OCI-LY7 (cell line): ENCODE results near the gene SGK1. TPM values are rescaled to one million over a fixed set of nuclear protein-coding genes. Genes with fewer than 3 reads are reported as not detected.

ENCODE experiments used
- BruUV-seq: library from RNA; stranded (reverse); fragments of 400-500 nt; replicated peaks from 2 replicates; lab custom pipeline; 2021; lab: Mats Ljungman, UMichigan
- CTCF ChIA-PET: fragments of 300-600 bp; sonication (Branson Sonifier 250); formaldehyde crosslinking; loops from one replicate; lab custom pipeline; 2022; ENCODE audit warnings: antibody characterized with exemption; ENCODE audit not compliant: unreplicated experiment; lab: Charles Lee
- POLR2A ChIA-PET: fragments of 300-600 bp; sonication (Branson Sonifier 250); formaldehyde crosslinking; loops from one replicate; lab custom pipeline; 2022; ENCODE audit warnings: antibody characterized with exemption; lab: Charles Lee
- DNase-seq: peaks from one replicate; pipeline ENCODE4 v3.0.0-alpha.2; 2015; ENCODE audit warnings: low spot score
- H2AFZ ChIP-seq: fragments of 200-600 bp; sonication (generic), shearing (Covaris generic); 2 replicates; pipeline ENCODE4 v1.6.1; 2014; ENCODE audit warnings: mild to moderate bottlenecking, antibody characterized with exemption, low read length, moderate library complexity
- H3K27ac ChIP-seq: fragments of 200-600 bp; sonication (generic); 2 replicates; pipeline ENCODE4 v1.5.1; 2014; ENCODE audit warnings: mixed run types, low read depth, mild to moderate bottlenecking, moderate library complexity, low read length, inconsistent platforms; ENCODE audit not compliant: poor library complexity, severe bottlenecking
- H3K36me3 ChIP-seq: fragments of 200-600 bp; sonication (generic); 2 replicates; pipeline ENCODE4 v1.6.1; 2014; ENCODE audit warnings: mild to moderate bottlenecking, antibody characterized with exemption, low read length, moderate library complexity, mixed read lengths; ENCODE audit not compliant: insufficient read depth
- H3K4me1 ChIP-seq: fragments of 200-600 bp; sonication (generic); 2 replicates; pipeline ENCODE4 v1.5.1; 2014; ENCODE audit warnings: mild to moderate bottlenecking, low read length; ENCODE audit not compliant: insufficient read depth, poor library complexity, severe bottlenecking
- H3K4me2 ChIP-seq: fragments of 200-600 bp; sonication (generic); 2 replicates; pipeline ENCODE4 v1.6.1; 2014; ENCODE audit warnings: mild to moderate bottlenecking, low read length
- H3K4me3 ChIP-seq: fragments of 200-600 bp; sonication (generic); 2 replicates; pipeline ENCODE4 v1.5.1; 2014; ENCODE audit warnings: mild to moderate bottlenecking, low read depth, low read length; ENCODE audit not compliant: poor library complexity, severe bottlenecking
- H3K79me2 ChIP-seq: fragments of 200-600 bp; sonication (generic); 2 replicates; pipeline ENCODE4 v1.6.1; 2016; ENCODE audit warnings: low read depth, mild to moderate bottlenecking, low read length, moderate library complexity, mixed read lengths; ENCODE audit not compliant: insufficient read depth
- H3K9me2 ChIP-seq: fragments of 200-600 bp; sonication (generic); 2 replicates; pipeline ENCODE4 v1.6.1; 2016; ENCODE audit warnings: mild to moderate bottlenecking, low read length, mixed read lengths; ENCODE audit not compliant: insufficient read depth
- H3K9me3 ChIP-seq: fragments of 200-600 bp; sonication (generic); 2 replicates; pipeline ENCODE4 v1.6.1; 2014; ENCODE audit warnings: mild to moderate bottlenecking, mixed run types, low read length, mixed read lengths
- H4K20me1 ChIP-seq: fragments of 200-600 bp; sonication (generic); 2 replicates; pipeline ENCODE4 v1.6.1; 2014; ENCODE audit warnings: mild to moderate bottlenecking, antibody characterized with exemption, low read length, moderate library complexity, mixed read lengths; ENCODE audit not compliant: insufficient read depth
- CTCF ChIP-seq: fragments of 200-600 bp; sonication (generic); conservative IDR thresholded peaks from 2 replicates; pipeline ENCODE4 v1.5.1; 2014; ENCODE audit warnings: mild to moderate bottlenecking, antibody characterized with exemption, low read length, moderate library complexity, mixed read lengths
- EZH2phosphoT487 ChIP-seq: fragments of 200-600 bp; sonication (generic); IDR thresholded peaks from 2 replicates; pipeline ENCODE4 v1.6.1; 2018; ENCODE audit warnings: low read depth, borderline replicate concordance, mild to moderate bottlenecking, mixed run types, antibody characterized with exemption, low read length, moderate library complexity, mixed read lengths
- intact Hi-C: fragments of 100-400 bp; cut with micrococcal nuclease; formaldehyde crosslinking; loops from one replicate; pipeline ENCODE4 v1.10.0; 2022; ENCODE audit not compliant: unreplicated experiment
- total RNA-seq, 2 experiments: library from RNA; depleted of rRNA in 1 of 2; stranded (reverse); fragments of >200 nt in 1 of 2; shearing (Covaris generic) in 1 of 2; gene quantifications; 2 replicates each; pipeline ENCODE4 v1.2.3, GENCODE V29; 2014 to 2022

SGK1 gene
- total RNA-seq, 2 experiments from 2014 or later = 5.2 to 27.6 TPM

GRCh38 chr6:134272374-134272773 is 45.5 kb downstream of the SGK1 start:
- POLR2A ChIA-PET = interaction anchor here (0.6 to 1.3 kb wide), 5 partner anchors 9 to 302 kb away, joined by 3 read pairs; no protein-coding TSS in a partner anchor
- Histone ChIP-seq H3K4me1 (no peaks in the 10 kb centered on the region), H3K27ac (no peak overlapping the region), H3K9me2 (no peaks in the 10 kb centered on the region), H3K79me2 (no peaks in the 10 kb centered on the region), H3K36me3 (no peaks in the 10 kb centered on the region), H2AFZ (no peak overlapping the region), H3K4me2 (no peak overlapping the region), H3K9me3 (no peaks in the 10 kb centered on the region), H4K20me1 (no peaks in the 10 kb centered on the region), H3K4me3 (no peak overlapping the region)
- DNase-seq = no peak
- CTCF ChIA-PET = no interaction called here
- TF ChIP-seq EZH2phosphoT487 (no peak), CTCF (no peak)
- BruUV-seq = no TSS peak
- intact Hi-C loops = no loop called here

GRCh38 chr6:134267917-134268361 is 50.0 kb downstream of the SGK1 start:
- no peak for DNase-seq
- H3K9me3 ChIP-seq = no peaks in the 10 kb centered on the region
- POLR2A ChIA-PET = interaction anchor here (0.5 to 0.7 kb wide), 4 partner anchors 10 to 43 kb away, joined by 3 to 5 read pairs (median 3); no protein-coding TSS in a partner anchor
- no peak overlapping the region for H3K4me3 ChIP-seq
- H2AFZ ChIP-seq = no peak overlapping the region
- H3K27ac ChIP-seq = no peak overlapping the region
- no peak overlapping the region for H3K4me2 ChIP-seq
- CTCF ChIA-PET = interaction anchor here (0.7 kb wide), 1 partner anchor 14 kb away, joined by 3 read pairs; no protein-coding TSS in a partner anchor
- BruUV-seq = no TSS peak
- no peaks in the 10 kb centered on the region for H3K36me3 ChIP-seq
- intact Hi-C loops = no loop called here
- no peaks in the 10 kb centered on the region for H3K9me2 ChIP-seq
- no peaks in the 10 kb centered on the region for H4K20me1 ChIP-seq
- no peaks in the 10 kb centered on the region for H3K4me1 ChIP-seq
- H3K79me2 ChIP-seq = no peaks in the 10 kb centered on the region
- no peak for TF ChIP-seq EZH2phosphoT487
- no peak for TF ChIP-seq CTCF

- no peak overlapping the region for H3K4me2 ChIP-seq
- H3K9me3 ChIP-seq = no peaks in the 10 kb centered on the region
- H3K27ac ChIP-seq = no peak overlapping the region
- H3K36me3 ChIP-seq = no peaks in the 10 kb centered on the region
- DNase-seq = no peak
- no peaks in the 10 kb centered on the region for H4K20me1 ChIP-seq
- TF ChIP-seq EZH2phosphoT487 = no peak
- TF ChIP-seq CTCF = no peak
- H2AFZ ChIP-seq = no peak overlapping the region
- no peaks in the 10 kb centered on the region for H3K9me2 ChIP-seq
- no TSS peak for BruUV-seq
- ChIA-PET CTCF (no interaction called here), POLR2A (interaction anchor here (0.5 to 1.0 kb wide), 3 partner anchors 10 to 52 kb away, joined by 3 to 4 read pairs (median 3); no protein-coding TSS in a partner anchor)
- H3K4me1 ChIP-seq = no peaks in the 10 kb centered on the region
- intact Hi-C loops = no loop called here
- no peaks in the 10 kb centered on the region for H3K79me2 ChIP-seq
- H3K4me3 ChIP-seq = no peak overlapping the region
These were observed 51.1 kb downstream of the SGK1 start for GRCh38 chr6:134266776-134267175.
